HG03442 (cell line): ENCODE data around the gene DALRD3.

Experiments
- ATAC-seq: cut with Tn5 transposase; IDR thresholded peaks from one replicate; pipeline ENCODE4 v1.9.1; 2021; ENCODE audit warnings: mild to moderate bottlenecking, moderate library complexity; ENCODE audit not compliant: unreplicated experiment

DALRD3 gene, protein sequence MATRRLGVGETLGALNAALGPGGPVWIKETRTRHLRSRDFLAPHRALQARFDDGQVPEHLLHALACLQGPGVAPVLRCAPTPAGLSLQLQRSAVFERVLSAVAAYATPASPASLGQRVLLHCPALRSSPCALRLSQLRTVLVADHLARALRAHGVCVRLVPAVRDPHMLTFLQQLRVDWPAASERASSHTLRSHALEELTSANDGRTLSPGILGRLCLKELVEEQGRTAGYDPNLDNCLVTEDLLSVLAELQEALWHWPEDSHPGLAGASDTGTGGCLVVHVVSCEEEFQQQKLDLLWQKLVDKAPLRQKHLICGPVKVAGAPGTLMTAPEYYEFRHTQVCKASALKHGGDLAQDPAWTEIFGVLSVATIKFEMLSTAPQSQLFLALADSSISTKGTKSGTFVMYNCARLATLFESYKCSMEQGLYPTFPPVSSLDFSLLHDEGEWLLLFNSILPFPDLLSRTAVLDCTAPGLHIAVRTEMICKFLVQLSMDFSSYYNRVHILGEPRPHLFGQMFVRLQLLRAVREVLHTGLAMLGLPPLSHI

DNA sequence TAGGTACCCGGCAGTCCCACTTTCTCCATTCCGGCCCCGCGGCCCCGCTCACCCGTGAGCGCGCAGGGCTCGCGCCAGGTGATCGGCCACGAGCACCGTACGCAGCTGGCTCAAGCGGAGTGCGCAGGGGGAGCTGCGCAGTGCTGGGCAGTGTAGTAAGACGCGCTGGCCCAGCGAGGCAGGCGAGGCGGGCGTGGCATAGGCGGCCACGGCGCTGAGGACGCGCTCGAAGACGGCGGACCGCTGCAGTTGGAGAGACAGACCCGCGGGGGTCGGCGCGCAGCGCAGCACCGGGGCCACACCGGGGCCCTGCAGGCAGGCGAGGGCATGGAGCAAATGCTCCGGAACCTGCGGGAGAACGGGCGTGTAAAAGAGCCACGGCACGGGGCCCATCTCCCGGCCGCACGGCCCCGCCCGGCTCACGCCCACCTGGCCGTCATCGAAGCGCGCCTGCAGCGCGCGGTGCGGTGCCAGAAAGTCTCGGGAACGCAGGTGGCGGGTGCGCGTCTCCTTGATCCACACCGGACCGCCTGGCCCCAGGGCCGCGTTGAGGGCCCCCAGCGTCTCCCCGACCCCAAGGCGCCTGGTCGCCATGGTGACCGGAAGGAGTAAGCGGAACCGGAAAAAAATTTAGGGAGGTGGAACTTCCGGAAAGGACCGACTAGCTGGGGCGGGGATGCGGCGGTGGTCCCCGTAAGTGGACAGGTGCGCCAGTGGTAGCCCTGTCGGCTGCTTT lies at the start of gene DALRD3:
TSS of gene DALRD3 (minus strand) at position 610 of the 736 bp plus-strand sequence. CDS start at position 594, 16 bp downstream.
- ATAC-seq: no peak

DNA sequence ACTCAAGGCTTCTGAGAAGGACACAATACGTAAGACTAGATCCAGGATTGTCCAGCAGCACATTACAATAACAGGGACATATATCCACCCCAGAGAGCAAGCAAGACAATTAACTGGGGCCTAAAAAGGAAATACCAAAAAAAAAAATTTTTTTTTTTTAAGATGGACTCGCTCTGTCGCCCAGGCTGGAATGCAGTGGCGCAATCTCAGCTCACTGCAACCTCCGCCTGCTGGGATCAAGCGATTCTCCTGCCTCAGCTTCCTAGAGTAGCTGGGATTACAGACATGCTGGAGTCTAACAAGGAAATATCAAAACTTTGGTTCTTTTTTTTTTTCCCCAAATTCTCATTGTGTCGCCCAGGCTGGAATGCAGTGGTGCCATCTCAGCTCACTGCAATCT lies 39.6 kb upstream of the DALRD3 start:
- no peak for ATAC-seq

DNA sequence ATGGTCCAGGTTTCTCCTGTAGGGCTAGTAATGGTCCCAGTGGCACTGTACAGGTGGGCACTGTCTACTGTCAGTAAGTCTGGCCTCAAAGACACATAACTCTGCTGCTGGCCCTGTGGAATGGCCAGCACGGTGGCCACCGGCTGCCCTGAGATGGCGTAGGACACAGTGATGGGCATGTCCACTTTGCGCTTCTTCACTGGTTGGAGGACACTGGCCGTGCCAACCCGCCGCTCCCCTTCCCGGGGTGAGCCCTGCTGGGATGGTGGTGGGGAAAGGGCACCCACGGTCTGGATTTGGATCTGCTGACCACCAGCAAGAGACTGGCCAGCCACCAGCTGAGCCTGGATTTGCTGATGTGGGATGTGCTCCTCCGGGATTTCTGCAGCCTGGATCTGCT lies 38.9 kb upstream of the DALRD3 start:
- no peak for ATAC-seq

DNA sequence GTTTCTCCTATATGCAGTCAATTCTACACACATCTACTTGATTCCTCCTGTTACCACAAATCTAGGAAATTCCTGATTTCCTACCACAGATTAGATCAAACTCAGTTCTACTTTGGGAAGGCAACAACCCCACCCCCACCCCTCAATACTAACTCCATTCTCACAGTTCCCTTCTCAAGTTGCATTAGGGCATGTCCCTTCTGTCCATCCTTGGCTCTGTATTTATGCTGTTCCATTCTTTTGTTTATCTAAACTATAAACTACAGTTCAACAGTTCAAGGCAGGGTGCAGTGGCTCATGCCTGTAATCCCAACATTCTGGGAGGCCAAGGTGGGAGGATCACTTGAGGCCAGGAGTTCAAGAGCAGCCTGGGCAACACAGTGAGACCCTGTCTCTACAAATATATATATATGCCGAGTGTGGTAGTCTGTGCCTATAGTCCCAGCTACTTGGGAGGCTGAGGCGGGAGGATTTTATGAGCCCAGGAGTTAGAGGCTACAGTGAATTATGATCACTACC lies 36.0 kb upstream of the DALRD3 start:
- no peak for ATAC-seq

DNA sequence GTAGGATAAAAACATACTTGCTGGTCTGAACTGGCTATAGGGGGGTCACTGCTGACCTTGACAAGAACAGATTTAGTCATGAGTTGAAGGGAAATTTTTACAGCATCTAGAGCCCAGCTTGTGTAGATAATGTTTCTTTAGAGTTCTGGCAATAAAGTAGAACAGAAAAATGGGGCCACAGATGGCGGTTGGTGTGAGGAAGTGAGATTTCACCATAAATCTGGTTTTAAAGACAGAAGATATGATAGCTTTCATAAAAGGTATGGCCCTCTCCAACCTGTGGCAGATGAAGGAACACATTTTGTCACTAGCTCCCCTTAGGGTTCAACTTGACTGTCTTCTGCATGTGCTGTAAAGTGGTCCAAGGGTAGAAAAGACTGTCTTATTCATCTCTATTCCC lies 35.2 kb upstream of the DALRD3 start:
- no peak for ATAC-seq

DNA sequence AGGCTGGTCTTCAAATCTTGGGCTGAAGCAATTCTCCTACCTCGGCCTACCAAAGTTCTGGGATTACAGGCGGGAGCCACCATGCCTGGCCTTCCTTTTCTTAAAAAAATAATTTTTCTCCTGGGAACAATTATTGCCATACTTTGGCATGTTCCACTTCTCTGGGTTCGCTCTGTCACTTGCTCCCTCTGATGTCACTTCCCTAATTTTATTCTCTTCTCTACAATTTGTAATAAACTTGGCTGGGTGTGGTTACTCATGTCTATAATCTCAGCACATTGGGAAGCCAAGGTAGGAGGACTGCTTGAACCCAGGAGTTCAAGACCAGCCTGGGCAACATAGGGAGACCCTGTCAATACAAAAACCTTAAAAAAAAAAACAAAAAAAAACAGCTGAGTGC lies 16.9 kb upstream of the DALRD3 start:
- ATAC-seq: no peak

DNA sequence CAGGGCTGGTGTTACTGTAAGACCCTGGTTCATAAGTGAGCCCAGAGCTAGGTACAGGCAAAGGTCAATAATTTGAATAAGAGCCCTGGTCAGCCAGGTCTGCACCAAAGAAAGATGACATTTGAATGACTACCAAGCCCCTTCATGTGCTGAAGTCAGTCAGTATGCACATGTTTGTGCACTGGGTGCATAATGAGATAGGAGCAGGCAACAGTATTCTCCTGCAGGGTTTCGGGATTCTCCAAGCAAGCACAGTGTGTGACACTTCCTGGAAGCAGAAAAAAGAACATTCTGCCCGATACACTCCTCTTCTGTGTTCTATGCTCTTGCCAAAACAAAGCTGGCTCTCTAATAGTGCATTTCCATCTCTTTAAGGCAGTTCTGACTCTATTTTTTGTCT lies 16.3 kb upstream of the DALRD3 start:
- ATAC-seq: no peak

DNA sequence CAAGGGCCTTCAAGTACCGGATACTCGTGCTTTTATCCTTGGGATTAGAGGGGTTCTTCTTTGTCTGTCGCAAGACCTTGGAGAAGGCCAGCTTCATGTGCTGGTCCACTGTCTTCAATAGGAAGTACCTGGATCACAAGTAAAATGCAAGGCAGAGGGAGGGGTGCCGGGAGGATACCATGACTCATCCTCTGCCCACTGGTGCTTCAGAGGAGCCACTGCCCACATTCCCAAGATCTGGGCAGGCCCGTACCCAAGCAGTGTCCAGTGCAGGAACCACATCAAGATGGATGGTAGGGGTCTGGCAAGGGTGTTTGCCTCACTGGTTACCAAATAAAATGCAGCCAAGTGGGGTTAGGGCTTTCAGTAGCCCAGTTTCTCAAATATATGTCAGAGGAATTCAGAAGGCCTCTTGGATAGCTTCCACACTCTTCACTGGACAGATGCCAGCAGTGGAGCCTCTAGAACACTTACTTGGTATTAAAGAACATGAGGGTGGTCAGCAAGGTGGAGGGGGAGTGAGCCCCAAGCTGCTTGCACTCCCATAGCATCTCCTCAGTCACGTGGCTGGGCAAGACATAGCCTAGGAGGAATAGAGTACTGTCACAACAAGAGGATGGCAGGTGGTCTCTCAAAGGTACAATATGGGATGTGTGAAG lies 14.4 kb upstream of the DALRD3 start:
- no peak for ATAC-seq

DNA sequence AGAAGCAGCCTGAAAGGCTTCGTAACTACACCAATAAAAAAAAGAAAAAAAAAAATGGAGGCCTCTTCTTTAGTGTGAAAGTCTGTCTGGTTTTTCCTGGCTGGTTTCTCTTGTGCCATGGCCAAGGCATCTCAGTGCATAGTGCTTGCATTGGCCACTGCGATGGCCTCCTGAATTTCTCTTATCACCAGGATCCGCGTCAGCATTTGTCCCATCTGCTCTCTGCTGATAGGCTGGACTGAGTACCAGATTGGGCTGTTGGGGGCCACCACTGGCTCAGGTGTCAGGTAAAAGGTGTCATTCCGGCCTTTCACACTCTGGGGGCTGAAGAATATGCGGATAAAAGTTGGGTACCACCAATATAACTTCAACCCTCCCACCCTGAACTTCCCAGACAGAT lies 11.9 kb upstream of the DALRD3 start:
- no peak for ATAC-seq

DNA sequence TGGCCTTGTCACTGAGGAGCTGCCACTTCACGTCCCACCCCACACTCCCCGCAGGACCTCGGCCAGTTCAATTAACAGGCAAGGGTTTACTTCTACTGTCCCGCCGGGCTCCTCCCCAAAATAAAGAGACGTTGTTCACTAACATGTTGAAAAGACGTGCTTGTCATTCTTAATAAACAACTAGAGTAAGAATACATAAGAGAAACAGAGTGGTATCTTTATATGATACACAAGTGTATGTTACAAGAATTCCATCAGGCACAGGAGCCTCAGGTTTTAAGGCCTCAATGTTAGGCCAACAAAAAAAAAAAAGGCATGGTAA lies 11.1 kb upstream of the DALRD3 start:
- no peak for ATAC-seq

DNA sequence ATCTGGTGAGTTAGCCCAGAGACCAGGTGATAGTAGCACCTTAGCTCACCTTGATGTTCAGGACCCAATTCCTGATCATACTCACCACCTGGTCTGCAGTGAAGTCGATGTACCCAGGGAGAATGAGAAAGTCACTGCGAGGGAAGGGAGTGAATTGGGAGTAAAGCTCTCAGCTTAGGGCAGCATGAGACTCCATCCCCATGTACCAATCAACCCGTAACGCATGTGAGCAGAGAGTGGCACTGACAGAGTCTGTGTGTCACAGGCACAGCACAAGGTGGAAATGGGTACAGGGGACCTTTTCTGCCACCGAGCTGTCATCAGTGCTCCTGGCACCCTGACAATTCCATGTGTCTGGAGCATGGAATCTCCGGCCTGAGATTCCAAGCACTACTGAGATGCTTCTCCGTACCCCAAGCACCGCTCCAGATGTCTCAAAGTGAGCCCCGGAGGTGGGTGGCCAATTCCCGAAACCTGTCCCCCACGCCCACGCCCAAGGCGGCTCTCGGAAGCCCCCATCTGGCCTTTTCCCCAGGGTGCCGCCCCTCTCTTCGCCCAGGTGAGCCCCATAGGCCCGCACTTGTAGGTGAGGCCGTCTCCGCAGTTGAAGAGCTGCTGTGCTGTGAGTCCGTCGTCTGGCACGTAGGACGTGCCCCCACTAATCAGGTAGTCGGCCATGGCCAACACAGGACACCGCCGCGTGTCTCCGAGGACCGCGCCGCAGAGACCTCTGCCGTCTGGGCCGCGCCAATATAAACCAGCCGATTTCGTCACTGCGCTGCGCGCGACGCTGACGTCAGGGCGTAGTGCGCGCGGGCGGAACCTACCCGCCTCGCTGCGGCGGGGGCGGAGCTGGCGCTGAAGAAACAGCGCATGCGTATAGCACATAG lies 10.5 kb upstream of the DALRD3 start, which contains the start of gene IMPDH2:
TSS of gene IMPDH2 (minus strand) at position 726 of the 890 bp plus-strand sequence. CDS start at position 678, 48 bp downstream.
- peak; percentile 83 for ATAC-seq

DNA sequence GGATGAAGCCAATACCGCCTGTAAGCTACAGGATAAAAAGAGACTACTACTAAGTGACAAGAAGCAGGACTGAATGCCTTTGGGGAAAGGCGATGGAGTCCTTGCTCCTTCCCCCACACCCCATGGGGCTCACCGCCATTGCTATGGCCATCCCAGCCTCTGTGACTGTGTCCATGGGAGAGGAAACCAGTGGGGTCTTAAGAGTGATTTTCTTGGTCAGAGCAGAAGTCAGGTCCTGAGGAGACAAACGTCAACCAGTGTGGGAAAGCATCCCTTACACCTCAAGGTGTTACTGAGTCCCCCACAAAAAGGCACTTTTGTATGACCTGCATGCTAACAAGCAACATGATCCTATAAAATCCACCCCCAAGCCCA lies 9.9 kb upstream of the DALRD3 start:
- no peak for ATAC-seq

DNA sequence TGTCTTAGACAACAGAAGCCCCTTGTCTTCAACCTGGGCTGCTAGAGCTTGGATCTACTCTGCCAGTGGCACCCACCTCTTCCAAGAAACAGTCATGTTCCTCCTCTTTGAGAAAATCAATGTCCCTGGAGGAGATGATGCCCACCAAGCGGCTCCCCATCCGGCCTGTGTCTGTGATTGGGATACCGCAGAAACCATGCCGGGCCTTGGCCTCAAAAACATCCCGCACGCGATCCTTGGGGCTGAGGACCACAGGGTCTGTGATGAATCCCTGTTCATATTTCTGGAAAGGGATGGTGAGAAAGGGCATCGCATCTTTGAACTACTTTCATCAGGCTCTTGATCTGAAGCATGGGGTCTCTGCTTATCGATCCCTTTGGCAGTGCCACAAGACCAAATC lies 9.3 kb upstream of the DALRD3 start:
- ATAC-seq: no peak

DNA sequence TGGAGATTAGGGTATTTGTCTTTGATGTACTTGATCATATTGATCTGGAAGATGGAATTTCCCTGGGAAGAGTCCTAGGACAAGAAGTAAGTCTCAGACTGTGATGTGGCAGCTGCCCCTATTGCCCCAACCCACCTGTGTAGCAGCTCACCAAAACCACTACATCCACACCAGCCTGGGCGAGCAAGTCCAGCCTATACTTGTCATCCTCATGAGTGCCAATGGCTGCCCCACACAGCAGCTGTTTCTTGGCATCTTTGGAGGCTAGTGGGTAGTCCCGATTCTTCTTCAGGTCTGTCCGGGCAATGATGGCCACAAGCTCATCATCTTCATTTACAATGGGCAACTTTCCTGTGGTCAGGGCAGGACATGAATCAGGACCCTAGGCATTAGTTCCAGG lies 8.2 kb upstream of the DALRD3 start:
- no peak for ATAC-seq

DNA sequence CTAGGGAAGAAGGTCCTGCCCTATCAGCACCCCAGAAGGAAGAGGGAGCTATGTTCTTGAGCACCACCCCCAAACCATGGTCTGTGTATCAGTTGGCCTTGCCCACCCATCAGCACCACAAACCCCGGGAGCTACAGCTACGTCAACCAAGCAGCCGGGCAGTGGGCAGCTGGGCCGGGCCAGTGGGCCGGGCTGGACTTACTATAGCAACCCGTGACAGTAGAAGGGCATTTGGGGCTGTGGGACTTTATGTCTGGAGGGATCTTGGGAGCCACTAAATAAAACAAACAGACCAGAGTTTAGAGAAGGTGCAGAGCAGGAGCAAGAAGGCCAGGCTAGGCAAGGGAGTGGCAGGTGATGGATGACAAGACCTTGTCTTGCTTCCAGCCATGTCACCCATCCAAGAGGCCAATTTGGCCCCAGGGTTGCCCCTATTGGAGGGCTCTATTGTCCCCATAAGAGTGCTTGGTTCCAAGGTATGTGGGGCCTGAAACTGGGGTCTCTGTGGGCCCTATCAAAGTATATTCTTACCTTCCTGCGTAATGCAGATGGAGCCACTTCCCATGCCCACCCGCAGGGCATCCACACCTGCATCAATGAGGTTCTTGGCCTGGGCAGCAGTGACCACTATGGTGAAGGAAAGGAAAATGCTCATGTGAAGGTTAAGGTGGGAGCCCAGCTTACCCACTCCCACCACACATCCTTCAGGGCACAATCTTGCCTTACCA lies 7.6 kb upstream of the DALRD3 start:
- ATAC-seq: no peak

DNA sequence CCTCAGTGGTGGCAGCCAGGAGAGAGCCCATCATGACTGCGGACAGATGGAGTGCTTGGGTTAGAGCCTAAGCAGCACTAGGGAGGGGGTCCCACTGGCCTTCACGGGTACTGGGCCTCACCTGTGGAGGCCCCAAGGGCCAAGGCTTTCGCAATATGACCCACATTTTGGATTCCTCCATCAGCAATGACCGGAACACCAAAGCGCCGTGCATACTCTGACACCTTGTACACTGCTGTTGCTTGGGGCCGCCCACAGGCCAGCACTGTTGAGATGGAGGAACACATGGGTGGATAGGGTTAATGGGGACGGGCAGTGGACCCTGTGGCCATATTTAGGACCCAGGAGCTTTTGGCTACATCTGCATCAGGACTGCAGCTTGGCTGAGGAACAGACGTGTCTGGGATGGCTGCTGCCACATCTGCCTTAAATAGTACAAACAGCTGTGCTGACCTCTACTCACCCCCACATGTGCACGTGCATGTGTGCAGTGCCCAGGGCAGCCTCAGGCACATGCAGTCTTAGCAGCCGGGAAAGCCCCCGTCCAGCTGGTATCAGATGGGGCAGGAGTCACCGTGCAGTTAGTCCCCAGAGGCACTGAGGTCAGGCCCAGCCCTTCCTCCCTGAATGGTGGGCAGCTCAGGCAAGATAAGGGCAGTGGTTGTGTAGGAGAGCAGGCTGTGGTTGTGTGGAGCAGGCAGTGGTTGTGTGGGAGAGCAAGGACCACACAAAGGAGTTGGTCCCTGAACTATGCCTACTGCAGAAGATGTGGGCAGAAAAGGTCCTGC lies 6.8 kb upstream of the DALRD3 start:
- ATAC-seq: no peak

DNA sequence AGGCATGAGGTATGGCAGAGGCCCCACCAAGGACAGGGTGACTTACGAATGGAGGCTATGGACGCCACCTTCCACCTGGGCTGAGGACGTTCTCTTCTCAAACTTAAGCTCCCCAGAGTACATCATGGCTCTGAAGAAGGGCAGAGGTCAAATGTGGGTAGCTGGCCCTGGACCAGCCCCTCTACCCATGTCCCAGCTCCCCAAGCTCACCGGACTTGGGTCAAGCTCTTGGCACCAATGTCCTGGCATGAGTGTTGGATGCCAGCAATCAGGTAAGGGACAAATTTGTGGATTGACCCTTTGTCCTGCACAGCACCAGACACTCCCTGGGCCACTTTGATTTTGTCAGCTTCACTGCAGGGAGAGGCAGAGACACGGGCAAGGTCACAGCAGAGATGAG lies 6.1 kb upstream of the DALRD3 start:
- ATAC-seq: no peak

DNA sequence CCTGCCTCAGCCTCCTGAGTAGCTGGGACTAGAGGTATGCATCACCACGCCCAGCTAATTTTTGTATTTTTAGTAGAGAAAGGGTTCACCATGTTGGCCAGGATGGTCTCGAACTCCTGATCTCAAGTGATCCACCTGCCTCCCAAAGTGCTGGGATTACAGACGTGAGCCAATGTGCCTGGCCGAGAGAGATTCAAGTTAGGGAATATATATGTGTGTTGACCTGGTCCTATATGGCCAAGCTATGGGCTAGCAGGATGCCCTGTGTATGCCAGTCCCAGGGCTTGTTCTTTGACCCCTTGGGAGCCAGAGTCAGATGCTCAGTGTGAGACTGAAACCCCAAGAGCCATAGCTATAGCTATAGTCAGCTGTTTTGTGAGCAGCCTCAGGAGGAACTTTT lies 5.4 kb upstream of the DALRD3 start:
- ATAC-seq: no peak

DNA sequence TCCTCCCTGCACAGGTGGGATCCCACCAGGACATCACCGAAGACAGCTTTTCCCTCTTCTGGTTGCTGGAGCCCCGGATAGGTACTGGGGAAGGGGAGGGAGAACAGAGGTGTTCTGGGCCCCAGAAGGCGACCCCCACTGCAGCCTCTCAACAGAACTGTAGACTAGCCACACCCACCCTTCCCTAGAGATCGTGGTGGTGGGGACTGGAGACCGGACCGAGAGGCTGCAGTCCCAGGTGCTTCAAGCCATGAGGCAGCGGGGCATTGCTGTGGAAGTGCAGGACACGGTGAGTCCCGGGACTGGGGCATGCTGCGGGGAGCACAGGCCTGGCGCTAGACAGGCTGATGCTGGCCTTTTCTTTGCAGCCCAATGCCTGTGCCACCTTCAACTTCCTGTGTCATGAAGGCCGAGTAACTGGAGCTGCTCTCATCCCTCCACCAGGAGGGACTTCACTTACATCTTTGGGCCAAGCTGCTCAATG lies 4.3 kb upstream of the DALRD3 start:
- no peak for ATAC-seq
